IPS DF 4.7 (cell line): ENCODE data around the gene AKR7A3.
"Not testable (repeated sequence)": the region's sequence is repeated elsewhere in the genome, so short reads cannot be mapped to it uniquely, and the experiment has no call there.

Experiments
- DNase-seq: peaks from one replicate; pipeline ENCODE4 v3.0.0-alpha.2; 2013; ENCODE audit warnings: low spot score; ENCODE audit errors: extremely low read depth

Gene AKR7A3

DNA sequence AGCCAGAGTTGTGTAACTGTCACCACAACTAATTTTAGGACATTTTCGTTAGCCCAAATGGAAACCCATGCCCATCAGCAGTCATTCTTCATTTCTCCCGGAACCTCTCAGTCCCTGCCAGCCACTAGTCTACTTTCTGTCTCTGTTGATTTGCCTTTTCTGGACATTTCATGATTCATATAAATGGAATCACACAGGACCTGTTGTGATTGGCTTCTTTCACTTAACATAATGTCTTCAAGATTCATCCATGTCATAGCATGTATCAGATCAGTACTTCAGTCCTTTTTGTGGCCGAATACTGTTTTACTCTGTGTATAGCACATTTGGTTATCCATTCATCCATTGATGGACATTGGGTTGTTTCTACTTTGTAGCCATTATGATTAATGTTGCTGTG, 30.6 kb upstream of the AKR7A3 start:
- no peak for DNase-seq

DNA sequence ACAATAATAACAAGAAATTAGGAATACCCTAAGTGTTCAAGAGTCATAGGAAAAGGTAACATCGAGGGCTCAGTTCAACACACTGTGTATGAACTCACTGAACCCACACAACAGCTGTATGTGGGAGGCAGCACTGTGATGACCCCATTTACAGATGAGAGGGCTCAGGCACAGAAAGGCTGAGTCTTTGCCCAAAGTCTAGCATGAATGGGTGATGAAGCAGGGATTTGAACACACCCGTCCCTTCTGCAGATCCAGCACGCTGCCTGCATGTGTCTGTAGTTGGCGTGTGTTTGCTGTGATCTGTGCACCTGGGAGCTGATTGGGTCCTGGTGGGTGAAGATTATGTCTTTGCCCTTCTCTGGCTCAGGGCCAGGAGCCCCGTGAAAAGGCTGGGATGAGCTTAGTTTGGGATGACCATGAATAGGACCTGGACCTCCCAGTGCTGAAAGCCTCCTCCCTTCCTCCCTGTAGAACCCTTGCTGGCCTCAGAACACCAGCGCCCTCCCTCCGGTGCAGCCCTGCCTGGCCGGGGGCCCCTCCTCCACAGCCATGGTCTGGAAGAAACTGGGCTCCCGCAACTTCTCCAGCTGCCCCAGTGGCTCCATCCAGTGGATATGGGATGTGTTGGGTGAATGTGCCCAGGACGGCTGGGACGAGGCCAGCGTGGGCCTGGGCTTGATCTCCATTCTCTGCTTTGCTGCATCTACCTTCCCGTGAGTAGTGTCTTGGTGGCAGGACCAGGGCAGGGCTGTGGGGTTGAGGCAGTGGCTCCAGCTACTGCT, 28.7 kb upstream of the AKR7A3 start:
- no peak for DNase-seq

DNA sequence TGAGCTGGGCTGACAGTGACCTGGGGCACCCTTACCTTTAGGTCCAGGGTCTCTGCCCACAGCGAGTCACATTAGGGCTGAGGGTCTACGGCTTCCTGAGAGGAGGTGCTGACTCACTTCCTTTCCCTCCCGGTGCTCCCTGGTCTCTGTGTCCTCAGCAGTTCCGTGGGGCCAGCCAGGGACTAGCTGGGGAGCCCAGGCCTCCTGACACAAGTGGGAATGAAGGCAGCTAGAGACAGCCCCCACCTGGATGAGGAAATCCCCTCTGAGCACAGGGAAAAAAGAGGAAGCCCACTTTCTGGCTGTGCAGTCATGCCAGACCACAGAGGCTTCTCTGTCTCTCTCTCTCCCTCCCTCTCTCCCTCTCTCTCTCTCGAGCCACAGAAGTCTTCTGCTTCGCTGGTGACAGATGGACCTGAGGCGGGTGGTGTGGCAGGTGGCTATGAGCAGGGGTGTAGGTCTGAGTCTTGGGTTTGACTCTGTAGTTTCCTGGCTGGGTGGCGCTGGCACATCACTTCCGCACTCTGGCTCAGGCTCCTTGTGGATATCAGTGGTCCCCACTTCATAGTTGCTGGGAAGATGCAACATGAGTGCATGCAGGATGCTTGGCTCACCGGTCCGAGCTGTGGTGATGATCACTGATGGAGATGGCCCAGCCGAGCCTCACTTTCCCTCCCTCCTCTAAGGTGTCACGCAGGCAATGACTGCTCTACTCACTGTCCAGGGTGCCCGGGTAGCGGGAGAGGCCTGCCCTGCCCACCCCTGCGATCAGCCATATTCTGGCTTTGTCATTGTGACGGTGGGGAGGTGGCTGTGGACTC, 27.0 kb upstream of the AKR7A3 start:
- DNase-seq, result no peak

DNA sequence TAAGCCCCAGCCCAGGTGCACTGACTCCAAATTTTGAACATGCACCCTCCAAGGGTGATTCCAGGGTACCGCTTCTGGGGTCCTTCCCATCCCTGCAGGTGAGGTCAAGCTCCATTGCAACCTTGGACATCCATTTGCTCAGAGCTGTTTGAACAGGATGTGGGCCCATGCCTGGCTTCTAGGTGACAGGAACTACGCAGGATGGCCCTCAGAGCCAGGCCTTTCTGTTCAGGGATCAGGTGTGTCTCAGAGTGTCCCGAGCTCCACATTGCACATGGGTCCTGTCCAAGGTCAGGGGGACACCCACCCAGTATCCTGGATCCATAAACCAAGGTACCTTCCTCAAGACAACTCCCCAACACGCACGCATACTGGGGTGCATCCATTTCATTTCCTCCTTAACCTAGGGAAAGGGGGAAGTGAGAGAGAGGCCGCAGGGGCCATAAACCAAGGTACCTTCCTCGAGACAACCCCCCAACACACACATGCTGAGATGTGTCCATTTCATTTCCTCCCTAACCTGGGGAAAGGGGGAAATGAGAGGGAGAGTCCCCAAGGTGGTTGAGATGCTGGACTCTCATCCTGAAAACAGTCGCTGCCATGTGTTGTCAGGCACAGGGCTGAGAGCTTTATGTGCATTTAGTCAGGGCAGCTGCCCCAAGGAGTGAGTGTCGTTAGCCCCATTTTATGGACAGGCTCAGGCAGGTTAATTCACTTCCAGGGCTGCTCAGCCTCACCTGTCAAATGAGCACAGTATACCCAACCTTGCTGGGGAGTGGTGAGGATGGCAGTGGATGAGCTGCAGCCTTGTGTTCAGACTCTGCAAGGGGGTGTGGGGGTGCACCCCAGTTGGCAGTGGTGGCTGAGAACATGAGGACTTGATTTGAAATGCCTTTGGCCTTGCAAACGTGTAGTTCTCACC, 25.7 kb upstream of the AKR7A3 start:
- DNase-seq, result no peak

DNA sequence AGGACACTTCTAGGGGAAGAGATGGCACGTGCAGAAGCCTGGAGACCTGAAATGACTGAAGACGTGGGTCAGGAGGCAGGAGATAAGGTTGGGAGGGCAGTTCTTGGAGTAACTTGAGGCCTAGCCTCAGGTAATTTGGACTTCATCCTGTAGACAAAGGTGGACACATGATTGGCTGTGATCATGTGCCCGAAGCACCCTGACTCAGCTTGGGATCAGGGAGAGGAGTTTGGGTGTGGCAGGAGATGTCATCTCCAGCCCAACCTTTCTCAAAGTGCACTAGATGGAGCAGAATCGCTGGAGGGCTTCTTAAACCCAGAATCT, 25.0 kb upstream of the AKR7A3 start:
- DNase-seq, result no peak

DNA sequence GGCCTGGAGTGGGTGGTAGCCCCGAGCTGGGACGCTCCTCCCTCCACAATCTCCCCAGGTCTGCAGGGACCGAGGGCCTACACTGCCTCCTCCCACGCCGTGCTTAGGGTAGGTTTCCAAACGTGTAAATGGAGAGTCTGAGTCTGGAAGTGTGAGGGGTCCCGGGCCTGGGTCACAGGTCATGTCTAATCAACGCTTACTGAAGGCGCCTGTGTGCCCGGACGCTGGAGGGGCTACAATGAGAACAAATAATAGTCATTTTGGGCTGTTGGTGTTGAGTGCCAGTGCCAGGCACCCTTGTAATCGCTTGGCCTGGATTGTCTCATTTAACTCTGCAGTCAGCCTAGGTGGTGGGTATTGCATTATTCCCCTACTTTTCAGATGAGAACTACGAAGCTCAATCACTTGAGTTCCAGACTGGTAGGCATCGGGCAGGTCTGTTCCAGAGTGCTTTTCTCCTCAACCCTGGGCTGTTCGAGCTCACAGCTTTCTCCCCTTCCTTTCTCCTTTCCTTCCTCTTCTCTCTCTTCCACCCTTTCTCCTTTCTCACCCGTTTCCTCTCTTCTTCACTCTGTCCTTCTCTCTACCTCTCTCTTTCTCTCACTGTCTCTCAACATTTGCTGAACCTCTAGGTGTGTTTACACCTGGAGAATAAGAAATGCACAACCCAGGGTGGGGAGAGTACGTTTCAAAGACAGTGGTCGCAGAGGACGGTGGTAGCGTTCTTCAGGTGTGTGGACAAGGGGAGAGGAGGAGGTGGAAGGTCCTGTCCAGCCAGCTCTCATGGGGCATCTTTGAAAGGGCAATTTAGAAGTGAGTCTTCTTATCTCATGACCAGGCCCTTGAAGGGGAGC, 24.4 kb upstream of the AKR7A3 start:
- DNase-seq, result no peak

DNA sequence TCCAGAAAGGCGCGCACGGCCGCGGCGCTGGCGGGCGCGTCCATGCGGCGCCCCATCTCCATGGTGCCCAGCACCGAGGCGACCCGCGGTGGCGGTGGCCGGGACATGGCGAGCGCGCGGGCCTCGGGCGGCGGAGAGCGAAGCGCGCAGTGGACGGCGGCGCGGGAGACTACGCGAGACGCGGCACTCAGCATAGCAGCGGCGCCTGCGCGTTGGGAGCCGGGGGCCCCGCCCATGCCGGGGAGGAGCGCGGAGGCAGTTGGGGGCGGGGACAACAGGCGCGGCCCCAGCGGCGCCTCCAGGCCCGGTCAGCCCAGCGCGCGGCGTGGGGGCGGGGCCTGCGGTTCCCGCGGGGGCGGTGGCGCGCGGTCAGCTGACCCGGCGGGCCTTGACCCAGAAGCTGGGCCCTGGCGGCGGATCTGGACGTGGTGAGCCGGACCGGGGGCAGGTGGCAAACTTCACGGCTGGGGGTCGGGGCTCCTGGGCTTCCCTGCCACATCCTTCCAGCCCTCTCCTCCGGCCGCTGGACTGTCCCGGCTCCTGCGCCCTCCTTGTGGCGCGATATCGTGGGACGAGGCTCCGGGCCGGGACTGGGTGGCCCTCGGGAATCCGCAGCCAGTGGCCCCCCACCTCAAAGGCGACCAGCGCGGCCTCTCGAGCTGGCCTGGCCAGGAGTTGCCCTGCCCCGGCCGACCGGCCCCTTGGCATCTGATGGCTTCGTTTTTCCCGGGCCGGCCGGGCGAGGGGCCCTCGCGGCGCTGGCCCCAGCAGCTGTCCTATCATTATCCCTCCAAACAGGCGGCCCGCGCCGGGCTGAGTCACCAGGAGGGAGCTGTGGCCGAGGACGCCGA, 23.6 kb upstream of the AKR7A3 start, which contains the start of the genes AKR7A2 and SLC66A1:
Gene AKR7A2 (minus strand): TSS at position 214 of the 851 bp plus-strand sequence. CDS start 20 bp downstream, at position 194.
Gene SLC66A1 (plus strand): TSS at position 396 of the 851 bp plus-strand sequence. CDS start 5,352 bp downstream, outside the sequence.
- no peak for DNase-seq

DNA sequence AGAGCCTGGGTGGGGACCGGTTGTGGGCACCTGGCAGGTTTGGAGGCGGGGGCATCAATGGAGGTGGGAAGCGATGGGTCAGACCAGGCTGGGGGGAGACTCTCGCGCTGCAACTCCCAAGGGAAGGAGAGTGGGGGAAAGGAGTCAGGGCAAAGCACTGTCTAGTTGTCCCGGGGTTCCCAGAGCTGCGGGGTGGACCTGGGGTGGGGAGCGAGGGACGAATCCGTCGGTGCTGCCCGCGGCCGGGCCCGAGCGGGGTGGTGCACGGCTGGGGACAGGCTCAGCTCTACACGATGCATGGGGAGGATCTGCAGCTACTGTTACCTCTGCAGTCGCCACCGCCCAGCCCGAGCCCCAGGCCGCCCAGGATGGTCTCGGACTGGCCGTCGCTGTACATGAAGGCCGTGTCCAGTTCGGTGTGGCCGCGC, 22.9 kb upstream of the AKR7A3 start:
- no peak for DNase-seq

DNA sequence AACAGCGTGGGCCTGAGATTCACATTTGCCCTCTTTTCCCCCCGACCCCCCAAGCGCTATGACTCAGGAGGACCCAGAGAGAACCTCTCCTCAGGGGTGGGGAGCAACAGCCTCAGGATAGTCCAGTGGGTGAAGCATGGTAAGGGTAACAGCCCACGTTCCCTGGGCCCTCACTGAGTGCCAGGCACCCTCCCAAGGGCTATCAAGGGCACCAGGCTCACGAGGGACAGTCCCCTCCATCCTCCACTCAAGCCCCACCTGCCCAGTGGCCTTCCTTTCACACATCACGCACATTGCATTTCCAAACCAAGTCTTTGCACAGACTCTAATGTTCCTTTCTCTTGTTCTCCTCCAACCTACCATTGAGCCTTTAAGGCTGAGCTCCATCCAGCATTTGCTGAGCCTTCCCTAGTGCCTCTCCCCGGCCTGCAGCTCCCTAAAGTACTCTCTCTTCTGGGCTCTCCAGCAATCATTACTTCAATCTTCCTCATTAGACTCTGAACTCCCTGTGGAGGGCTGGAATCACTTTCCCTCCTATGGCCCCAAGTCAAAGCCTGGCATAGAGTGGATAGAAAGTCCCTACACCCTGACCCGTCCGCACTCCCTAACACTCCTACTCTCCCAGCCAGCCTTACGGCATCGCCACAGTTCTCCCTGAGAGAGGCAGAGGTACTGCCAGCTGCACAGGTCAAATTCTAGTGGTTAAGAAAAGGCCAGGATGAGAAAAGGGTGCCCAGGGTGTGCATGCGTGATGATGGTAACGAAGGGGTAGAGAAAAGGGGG, 22.3 kb upstream of the AKR7A3 start:
- DNase-seq, result no peak

DNA sequence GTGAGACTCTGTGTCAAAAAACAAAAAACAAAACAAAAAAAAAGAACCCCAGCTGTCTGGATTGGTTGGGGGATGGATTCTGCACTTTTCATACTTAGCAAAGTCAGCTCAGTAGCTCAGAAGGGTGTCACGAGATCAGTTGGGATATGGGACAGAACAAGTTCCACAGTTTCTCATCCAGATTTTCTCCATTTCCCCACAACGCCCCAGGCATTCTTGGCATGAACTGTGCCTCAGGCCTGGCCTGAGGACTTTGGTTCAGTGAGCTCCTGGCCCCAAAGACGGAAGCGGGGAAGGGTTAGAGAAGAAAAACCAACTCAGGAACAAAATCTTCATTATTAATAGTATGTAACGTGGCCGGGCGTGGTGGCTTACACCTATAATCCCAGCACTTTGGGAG, 21.5 kb upstream of the AKR7A3 start:
- no peak for DNase-seq

DNA sequence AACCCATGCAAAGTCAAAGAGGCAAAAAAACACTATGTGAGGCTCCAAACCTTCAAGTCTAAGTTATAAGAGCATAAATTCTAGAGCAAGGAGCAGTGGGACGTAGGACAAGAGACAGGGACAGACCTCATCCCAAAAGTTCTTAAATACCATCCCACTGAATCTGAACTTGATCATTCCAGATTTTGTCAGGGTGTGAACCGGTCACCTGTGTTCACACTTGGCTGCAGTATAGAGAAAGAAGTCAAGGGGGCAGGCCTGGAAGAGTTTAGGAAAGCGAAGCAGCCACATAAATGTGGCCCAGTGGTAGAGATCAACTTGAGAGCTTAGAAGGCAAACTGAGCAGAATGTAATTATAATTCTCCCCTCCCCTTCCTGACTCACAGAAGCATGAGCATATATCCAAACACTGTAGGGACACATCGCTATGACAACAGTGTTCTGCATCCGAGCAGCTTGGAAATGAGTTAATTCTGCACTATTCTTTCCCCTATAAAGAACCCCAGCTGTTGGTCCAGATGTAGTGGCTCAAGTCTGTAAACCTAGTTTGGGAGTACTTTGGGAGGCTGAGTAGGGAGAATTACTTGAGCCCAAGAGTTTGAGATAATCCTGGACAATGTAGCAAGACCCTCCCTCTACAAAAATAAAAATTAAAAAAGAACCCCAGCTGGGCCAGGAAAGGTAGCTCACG, 20.7 kb upstream of the AKR7A3 start:
- no peak for DNase-seq

DNA sequence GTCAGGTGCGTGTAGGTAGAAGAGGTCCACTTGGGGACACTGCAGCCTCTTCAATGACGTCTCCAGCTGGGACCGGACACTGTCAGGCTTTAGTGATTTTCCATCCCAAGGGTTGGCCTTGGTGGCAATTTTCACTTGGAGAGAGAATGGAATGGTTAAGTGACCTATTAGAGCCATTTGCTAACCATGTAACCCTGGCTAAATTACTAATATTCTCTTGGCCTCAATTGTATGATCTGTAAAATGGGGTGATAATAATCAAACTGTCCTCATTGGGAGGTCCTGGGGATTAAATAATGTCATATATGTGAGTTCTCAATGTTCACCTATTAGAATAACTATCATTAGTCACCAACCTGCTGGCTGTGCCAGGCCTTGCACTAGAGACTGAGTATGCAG, 19.9 kb upstream of the AKR7A3 start:
- DNase-seq, result no peak

DNA sequence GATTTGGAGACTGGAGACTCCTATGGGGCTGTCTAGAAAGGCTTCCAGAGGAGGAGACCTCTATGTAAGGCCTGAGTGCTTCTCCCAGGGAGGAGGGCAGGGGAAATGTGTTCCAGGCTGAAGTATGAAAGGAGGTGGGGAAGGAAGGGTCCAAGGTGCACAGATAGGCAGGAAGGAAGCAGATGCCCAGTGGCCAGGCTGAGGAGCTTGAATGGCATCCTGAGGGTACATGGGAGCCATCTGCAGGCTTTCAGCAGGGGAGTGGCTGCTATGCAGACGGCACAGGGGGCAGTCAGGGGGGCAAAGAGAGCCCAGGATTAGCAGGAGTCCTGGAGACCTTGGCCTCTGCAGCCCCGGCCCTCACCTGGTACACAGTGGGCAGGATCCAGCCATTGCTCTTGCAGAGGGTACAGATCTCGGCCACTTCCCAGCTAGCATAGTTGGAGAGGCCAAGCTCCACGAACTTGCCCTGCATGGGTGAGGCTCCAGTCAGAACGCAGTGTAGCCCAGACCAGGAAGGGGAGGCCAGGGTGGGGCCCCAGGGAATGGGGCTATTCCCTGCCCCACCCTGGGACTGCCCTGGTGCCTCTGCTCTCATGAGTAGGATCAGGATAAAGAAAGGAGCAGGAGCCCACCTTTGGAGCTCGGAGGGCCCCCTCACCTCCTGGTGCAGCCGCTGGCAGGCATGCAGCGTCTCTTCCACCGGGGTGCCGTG, 19.4 kb upstream of the AKR7A3 start:
- DNase-seq, result no peak

DNA sequence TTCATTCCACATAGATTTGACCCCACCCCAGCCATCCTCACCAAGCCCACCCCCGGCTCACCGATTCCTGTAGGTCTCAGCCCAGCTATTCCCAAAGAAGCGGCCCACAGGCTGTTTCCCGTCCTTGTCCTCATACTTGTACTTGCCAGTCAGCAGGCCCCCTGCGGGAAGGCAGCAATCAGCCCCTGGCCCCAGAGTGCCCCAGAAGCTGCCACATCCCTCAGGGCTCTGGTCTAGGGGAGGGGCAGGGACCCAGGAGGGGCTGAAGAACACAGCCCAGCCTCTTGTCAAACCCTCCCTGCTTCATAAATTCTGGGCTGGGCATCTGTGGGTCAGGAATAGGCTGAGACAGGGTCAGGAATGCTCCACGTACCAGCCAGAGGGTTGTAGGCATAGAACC, 18.4 kb upstream of the AKR7A3 start:
- no peak for DNase-seq

DNA sequence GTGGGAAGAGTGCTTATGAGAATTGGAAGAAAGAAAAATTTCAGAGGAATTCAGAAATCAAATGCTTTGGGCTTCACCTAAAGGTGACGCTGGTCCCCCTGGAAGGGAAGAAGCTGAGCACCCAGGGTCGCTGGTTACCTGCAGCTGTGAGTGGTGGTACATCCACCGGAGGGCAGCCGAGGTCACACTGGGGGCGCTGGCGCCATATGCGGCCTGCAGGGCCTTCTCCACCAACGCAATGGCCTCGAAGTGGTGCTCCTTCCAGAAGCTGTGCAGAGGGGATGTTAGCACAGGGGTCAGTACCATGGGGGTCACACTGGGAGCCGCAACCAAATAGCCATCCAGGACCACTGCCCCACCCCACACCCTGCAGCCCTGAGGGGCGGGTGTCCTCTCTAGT, 17.3 kb upstream of the AKR7A3 start:
- no peak for DNase-seq

DNA sequence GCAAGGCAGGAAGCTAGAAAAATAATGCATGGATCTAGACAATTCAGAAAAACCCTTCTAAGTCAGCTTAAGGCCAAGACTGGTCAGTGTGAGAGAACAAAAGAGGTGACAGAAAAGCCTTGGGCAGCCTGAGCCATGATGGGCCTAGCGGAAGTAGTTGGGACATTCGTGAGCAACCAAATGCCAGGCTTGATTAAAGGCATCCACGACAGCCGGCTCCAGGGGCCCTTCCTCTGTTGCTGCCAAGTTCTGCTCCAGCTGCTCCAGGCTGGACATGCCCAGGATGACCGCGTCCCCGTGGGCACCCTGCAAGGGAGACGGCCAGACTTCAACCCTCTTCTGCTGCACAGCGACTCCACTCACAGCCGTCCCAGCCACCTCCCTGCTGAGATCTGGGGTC, 15.5 kb upstream of the AKR7A3 start:
- DNase-seq, result not testable (repeated sequence)

DNA sequence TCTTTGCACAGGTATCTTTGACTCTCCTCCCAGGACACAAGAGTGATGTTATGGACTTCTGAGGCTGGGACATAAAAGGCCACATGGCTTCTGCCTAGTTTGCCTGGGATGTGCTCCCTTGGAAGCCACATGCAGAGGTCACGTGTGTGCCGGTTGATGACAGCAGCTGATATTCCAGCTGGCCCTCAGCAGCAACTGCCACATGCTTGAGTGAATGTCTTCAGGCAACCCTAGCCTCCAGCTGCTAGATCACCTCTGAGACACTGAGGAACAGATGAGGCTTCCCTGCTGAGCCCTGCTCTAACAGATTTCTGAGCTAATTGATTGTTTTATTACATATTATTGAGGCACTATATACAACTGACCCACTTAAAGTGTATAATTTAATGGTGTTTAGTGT, 11.6 kb upstream of the AKR7A3 start:
- no peak for DNase-seq

DNA sequence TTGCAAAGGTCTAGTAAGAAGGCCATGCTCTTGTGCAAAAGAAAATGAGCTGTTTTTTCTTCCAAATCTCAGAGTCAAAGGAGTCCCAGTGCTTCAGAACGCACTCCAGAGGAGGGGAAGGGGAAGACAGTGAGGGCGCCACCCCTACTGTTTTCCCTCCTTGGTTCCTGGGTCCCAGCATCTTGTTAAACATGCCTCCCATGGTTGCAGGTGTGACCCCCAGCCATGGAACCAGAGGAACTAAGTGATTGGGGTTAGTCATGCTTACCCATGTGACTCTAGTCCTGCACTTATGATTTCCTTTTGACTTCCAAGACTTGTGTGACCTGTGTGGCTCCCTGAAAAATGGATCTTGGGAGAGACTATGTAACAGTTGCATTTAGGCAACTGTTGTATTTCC, 6.1 kb upstream of the AKR7A3 start:
- DNase-seq, result no peak
